Germinal center (tissue), 1 donor: ENCODE measurements around the gene CXCL10.
"Not testable (repeated sequence)": the region's sequence is repeated elsewhere in the genome, so short reads cannot be mapped to it uniquely, and the experiment has no call there.

Experiments
- DNase-seq: peaks from one replicate; pipeline ENCODE4 v3.0.0; 2012; ENCODE audit warnings: mixed read lengths, low spot score

CXCL10 gene

DNA sequence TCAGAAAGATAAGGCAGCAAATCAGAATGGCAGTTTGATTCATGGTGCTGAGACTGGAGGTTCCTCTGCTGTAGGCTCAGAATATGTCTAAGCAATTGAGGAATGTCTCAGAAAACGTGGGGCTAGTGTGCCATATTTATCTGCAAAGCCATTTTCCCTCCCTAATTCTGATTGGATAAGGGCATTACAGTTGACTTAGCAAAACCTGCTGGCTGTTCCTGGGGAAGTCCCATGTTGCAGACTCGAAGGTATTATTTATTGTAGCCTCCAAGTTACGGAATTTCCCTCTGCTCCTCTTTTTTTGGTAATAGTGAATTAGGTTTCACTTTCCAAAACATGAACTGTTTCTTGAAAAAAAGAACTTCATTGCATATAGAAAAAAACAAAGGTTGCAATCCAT, at the start of gene CXCL10:
TSS of gene CXCL10 (minus strand) at position 109 of the 400 bp plus-strand sequence. CDS start at position 43, 66 bp downstream.
- DNase-seq = no peak

DNA sequence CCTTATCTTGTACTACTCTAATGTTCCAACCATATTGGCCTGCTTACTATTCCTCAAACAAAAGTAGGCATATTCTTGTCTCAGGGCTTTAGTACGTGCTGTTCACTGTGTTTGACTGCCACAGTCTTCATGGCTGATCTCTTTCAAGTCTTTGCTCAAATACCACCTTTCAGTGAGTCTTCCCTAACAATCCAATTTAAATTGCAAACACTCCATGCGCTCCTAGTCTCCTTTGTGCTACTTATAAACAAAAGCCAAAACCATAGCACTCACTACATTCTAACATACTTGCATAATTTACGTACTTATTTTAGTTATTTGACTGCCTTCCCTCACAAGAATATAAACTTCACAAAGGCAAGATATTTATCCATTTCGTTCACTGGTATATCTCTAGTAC, 49.5 kb upstream of the CXCL10 start:
- no peak for DNase-seq

DNA sequence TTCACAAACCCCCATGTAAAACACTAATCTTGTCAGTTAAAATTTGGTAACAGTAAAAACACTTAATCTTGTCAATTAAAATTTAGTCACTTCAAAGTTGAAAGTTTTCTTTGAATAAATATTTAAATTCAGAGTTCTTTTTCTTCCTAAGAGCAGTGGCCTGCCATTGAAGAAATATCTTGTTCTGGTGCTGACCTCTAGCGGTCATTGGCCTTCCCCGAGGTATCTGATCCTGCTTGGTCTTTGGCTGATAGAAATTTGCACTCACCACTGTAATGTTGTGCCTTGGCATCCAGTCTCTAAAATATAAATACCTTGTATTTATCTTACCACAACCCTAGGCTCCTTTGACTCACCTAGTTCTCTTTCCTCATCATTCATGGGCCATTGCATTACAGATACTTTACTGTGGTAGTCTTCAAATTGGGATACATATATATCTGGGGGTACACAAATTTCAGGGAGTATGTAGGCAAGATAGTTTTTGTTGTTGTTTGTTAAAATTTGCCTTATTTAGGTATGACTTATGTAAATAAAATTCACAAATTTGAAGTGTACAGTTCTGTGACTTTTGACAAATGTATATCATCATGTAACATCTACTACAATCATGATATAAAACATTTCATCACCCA, 44.5 kb upstream of the CXCL10 start:
- peak; percentile 64 for DNase-seq

DNA sequence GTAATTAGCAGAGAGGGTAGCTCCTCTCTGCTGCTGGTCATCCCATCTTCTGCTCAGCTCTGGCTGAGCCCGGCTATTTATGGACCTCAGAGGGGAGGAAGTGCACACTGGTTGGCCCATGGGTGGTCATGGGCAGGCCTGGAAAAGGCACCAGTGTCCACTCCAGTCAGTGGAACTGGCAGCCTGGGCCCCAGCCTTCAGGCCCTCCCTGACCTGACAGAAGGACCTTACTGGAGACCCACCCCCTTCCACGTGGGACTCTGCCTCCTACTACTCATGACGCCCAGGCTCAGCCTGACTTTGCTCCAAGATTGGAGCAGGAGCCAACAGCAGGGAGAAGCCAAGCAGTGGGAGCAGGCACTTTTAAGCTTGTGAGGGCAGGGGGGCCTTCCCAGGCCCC, 43.2 kb upstream of the CXCL10 start:
- no peak for DNase-seq

DNA sequence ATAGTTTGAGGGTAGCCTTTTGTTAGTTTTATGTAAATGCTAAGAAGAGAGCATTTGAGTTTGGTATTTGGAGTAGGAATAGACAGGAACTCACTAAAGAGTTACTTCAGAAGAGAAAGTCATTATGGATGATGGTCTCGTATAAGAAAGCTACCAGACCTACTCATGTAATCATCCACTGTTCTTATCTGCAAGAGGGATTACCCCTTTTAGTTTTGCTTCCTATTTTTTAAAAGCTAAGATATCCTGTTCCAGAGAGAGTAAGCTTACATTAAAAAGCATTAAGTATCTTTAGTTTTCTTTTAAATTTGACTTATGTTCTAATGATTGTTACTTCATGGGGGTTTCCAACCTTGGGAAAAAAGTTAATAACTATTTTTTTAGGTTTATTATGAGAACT, 38.7 kb upstream of the CXCL10 start:
- DNase-seq = peak; percentile 29

DNA sequence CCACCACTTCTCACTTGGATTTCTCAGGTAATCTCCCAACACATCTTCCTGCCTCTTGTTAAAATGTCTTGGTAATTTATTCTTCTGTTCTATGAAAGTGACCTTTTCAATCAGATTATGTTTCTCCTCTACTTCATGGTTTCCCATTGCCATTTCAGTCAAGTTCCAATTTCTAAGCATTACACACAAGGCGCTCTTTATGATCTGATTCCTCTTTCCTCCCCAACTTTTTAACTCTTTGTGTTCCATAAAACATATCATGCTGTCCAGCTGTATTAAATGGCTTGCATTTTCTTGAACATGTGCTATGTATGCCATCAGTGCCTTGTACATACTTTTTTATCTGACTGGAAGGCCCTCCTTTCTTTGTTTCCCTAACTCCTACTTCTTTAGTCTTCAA, 38.1 kb upstream of the CXCL10 start:
- DNase-seq = no peak

DNA sequence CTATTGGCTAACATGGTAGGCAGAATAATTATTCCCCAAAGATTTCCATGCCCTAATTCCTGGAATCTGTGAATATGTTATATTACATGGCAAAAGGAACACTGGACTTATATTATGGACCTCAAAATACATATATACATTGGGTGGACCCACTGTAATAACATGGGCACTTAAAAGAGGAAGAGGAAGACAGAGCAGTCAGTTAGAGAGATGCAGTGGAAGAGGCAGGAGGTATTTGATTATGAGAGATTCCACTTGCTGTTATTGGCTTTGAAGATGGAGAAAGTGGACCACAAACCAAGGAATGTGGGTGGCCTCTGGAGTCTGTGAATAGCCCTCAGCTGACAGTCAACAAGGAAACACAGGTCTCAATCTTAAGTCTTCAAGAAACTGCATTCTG, 37.2 kb upstream of the CXCL10 start:
- DNase-seq = no peak

DNA sequence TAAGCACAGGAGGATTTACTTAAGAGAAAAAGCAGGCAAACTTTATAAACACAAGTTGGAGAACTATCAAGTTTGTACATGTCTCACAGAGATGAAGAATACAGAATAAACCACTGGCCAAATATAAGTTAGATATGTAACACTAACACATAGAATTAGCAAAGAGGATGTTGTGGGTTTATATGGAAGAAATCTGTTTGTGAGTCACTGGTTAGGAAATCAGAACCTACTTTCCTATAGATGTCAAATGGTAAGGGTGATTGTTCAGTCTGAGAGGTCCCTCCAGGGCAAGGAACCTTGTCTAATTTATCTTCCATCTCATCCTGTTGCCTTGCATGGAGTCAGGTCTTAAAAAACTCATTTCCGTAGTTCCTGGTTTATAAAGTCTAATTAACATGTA, 36.5 kb upstream of the CXCL10 start:
- no peak for DNase-seq

DNA sequence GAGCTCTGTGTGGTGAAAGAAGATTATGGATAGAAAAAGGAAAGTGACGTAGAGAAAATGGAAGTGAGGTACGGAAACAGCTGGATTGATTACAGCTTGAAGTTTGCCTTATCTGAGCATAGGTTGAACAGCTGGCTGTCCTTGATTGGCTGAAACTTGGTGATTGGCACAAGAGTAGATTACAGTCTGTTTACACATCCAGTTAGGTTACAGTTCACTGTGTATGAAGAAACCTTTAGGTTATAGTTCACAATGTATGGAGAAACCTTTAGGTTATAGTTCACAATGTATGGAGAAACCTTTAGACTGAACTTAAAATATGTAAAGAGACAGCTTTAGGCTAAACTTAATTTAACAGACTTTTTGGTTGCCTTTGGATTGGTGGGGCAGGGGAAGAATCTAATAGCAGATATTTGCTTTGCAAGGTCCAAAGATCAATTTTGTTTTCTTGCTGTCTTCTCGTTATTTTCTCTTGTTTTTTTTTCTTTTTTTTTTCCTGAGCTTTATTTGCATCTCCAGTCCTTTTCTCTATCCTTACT, 35.7 kb upstream of the CXCL10 start:
- no peak for DNase-seq

DNA sequence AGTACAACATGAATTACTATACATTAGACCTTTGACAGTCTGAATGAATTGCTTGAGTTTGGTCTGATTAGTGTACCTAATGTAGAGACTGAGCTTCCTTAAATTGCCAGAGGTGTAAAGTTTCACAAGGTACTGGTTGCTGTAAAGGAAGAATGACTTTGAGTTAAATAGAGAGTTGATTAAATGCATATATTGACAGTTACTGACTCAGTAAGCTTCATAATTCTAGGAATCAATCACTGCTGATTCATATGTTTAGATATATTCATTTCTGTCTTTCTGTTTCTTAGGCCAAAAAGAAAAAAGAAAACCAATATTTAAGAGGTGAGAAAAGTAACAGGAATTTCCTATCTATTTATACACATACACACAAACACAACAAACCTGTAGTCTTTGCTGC, 35.0 kb upstream of the CXCL10 start:
- no peak for DNase-seq

DNA sequence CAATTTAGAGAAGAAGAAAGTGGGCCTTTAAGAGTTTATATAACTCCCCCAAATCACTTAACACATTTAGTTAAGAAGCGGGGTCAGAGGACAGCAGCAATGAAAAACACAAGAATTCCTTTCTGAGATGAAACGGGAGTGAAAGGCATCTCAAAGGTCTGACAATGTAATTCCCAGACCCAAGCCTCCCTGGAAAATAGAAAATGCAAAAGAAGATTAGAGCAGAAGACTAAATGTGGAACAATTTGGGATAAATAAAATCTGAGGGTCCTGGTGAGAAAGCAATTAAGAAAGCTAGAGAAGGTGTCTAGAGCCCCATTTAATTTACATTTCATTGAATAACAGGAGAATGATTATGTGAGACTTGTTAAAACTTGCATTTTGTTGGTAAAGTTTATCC, 32.1 kb upstream of the CXCL10 start:
- DNase-seq = no peak

DNA sequence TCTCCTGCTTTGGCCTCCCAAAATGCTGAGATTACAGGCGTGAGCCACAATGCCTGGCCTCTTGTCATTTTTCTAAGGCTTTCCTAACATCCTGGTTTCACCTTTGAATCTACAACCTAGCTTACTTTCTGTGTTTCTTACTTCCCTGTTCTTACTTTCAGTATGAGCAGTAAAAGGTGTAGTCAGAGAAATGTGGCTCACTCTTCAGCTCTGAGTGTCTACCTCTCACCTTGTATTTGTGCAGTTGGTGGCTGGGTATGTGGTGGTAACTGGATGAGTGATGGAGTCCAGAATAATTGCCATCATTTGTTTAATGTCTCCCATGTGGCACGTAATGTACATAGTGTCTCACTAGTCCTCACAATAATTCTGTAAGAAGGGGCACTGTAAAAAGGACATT, 31.7 kb upstream of the CXCL10 start:
- DNase-seq = peak; percentile 64

DNA sequence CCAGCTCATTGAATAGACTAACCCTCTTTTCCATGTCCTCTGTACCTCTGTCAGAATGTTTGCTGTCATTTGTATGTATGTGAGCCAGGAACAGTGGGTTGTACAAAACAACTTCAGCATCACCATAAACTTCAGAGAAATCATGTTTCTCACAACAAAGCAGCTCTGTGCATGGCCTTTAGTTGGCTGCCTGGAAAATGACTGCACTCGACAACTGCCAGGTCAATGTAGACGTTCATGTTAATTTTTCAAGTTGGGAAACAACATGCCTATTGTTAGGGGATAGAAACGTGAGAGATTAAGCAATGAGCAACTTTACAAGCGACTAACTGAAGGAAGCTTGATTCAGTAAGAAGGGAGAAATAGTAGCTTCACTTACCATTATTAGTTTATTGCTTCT, 30.4 kb upstream of the CXCL10 start:
- no peak for DNase-seq

DNA sequence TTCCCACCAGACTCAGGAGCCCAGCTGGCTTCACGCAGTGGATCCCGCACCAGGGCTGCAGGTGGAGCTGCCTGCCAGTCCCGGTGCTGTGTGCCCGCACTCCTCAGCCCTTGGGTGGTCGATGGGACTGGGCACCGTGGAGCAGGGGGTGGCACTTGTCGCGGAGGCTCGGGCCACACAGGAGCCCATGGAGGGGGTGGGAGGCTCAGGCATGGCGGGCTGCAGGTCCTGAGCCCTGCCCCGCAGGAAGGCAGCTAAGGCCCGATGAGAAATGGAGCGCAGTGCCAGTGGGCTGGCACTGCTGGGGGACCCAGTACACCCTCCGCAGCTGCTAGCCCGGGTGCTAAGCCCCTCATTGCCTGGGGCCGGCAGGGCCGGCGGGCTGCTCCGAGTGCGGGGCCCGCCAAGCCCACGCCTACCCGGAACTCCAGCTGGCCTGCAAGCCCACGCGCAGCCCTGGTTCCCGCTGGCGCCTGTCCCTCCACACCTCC, 27.3 kb upstream of the CXCL10 start:
- not testable (repeated sequence) for DNase-seq

DNA sequence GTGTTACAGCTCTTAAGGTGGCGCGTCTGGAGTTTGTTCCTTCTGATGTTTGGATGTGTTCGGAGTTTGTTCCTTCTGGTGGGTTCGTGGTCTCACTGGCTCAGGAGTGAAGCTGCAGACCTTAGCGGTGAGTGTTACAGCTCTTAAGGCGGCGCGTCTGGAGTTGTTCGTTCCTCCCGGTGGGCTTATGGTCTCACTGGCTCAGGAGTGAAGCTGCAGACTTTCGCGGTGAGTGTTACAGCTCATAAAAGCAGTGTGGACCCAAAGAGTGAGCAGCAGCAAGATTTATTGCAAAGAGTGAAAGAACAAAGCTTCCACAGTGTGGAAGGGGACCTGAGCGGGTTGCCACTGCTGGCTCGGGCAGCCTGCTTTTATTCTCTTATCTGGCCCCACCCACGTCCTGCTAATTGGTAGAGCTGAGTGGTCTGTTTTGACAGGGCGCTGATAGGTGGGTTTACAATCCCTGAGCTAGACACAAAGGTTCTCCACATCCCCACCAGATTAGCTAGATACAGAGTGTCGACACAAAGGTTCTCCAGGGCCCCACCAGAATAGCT, 26.6 kb upstream of the CXCL10 start:
- DNase-seq = not testable (repeated sequence)

DNA sequence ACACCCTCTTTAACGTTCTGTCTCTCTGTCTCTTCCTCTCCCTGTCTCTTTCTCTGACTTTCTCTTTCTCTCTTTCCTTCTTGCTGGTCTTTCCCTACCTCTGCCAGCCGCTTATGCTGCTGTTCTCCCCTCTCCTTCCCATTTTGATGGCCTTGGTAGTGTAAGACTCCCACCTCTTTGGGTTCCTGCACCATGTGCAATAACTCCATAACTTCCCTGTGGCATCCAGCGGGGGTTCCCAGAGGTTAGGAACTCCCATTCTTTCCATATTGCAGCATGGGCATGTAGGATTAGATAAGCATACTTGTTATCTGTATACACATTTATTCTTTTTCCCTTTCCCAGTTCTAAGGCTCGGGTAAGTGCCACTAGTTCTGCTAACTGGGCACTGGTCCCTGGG, 21.4 kb upstream of the CXCL10 start:
- not testable (repeated sequence) for DNase-seq

DNA sequence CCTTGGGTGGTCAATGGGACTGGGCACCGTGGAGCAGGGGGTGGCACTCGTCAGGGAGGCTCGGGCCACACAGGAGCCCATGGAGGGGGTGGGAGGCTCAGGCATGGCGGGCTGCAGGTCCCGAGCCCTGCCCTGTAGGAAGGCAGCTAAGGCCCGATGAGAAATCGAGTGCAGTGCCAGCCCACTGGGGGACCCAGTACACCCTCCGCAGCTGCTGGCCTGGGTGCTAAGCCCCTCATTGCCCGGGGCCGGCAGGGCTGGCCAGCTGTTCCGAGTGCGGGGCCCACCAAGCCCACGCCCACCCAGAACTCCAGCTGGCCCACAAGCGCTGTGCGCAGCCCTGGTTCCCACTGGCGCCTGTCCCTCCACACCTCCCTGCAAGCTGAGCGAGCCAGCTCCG, 20.0 kb upstream of the CXCL10 start:
- not testable (repeated sequence) for DNase-seq

DNA sequence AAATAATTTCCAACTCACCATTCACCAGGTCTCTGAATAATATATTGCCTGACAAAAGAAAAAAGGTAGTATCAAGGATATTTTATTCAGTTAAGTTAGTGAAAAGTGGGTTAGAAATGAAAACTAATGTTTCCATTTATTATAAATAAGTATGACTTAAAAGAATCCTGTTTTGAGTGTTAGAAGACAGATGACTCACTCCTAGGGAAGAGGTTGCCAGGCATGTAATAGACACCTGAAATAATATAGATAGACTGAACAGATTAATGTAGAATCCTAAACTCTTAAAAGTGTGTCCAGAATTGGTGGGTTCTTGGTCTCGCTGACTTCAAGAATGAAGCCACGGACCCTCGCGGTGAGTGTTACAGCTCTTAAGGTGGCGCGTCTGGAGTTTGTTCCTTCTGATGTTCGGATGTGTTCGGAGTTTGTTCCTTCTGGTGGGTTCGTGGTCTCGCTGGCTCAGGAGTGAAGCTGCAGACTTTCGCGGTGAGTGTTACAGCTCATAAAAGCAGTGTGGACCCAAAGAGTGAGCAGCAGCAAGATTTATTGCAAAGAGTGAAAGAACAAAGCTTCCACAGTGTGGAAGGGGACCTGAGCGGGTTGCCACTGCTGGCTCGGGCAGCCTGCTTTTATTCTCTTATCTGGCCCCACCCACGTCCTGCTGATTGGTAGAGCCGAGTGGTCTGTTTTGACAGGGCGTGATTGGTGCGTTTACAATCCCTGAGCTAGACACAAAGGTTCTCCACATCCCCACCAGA, 19.1 kb upstream of the CXCL10 start:
- DNase-seq = not testable (repeated sequence)

DNA sequence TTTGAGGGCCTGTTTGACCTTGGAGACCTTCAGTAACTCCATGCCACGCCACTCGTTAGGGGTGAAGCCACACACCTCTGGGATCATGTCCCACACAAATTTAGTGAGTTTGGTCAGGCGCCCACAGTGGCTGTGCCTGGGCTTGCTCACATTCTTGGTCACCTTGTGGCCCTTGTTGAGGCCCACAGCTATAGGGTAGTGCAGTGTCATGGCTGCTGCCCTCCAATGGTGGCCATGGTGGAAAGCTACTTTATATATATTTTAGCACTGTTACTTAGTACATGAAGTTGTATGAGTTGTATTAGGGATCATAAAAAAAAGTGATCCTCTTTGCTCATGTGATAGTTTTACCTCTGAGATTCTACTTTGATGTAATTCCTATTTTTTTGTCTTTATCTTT, 13.6 kb upstream of the CXCL10 start:
- DNase-seq = no peak

DNA sequence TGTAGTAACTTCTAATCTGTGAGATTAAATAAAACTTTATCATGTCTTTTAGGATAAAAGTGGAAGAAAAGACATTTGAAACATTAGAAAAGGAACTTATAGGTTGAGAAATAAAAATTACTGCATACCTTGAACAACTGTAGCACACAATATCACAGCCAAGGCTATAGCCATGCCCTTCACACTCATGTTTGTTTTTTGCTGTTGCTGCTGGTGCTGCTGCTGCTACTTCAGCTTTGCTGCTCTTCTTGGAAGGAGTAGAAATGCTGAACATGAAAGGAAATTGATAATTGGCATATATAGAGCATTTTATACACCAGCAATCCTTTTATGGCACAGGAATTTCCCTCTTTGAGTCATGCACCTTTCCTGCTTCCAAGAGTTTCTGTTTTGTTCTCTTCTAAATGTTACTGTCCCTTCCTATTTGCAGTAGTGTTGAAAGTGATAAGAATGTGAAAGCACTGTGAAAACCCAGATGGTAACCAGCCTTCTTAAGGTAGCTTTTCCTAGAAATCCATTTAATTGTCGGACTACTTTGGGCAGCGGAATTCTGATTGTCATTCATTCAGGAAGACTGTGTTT, 12.6 kb upstream of the CXCL10 start, which contains the start of gene CXCL11:
TSS of gene CXCL11 (minus strand) at position 272 of the 582 bp plus-strand sequence. CDS start at position 189, 83 bp downstream.
- DNase-seq = no peak

DNA sequence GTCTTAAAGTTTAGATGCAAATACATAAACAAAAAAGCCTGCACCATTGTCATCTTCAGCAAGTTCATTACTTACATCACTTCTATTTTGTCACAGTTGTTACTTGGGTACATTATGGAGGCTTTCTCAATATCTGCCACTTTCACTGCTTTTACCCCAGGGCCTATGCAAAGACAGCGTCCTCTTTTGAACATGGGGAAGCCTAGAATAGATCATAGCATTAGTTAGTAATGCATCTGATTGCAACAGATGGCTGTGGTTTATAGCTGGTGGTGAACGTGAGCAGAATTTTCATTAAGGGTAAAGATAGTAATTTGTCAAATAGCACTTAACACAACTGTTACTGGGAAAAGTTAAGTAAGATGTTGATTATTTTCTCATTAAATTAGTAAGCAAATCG, 11.8 kb upstream of the CXCL10 start:
- DNase-seq = peak; percentile 29

DNA sequence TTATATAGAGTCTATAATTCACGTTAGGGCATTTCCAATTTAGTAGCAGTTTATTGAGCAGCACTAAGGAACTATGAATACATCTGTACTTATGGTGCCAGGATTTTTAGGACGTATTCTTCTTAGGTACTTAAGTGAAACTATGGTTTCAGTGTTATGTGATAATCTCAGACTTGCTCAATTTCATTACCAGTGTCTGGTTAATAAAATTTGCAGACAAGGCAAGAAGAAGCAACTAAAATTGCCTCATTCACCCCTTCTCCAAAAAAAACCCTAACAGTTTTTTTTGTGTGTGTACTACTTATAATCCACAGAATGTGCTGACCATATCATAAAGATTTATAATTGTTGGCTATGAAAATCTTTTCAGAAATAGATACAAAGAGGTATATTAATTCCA, 6.0 kb upstream of the CXCL10 start:
- no peak for DNase-seq

DNA sequence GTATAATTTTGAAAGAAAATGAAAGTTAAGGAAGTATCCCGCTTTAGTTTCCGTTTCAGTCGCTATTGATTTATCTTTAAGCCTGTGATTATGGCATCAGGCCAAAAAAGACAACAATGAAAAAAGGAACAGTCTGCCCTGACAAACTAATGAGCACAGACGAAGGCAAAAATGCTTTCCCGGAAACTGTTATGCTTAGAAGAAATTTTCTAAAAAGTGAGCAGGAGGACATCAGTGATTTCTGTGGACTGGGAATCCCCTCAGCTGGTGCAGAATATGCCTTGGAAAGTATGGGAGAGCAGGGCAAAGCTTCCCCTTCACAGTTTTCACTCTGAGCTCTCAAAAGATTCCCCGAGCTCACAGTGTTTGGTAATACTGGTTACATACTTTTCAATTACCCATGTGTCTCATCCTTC, 5.1 kb upstream of the CXCL10 start:
- no peak for DNase-seq
